Stimulated activated CD8-positive, alpha-beta memory T cell treated with anti-CD3 and anti-CD28 coated beads, Interleukin-4, amount 100 ng/mL, for 24 hours (primary cell): ENCODE measurements around the gene PP2D1.
A peak's percentile ranks its signal among the peaks of the same experiment; 100 is the strongest.
"Not testable (repeated sequence)": the region's sequence is repeated elsewhere in the genome, so short reads cannot be mapped to it uniquely, and the experiment has no call there.

ENCODE experiments used
- DNase-seq: peaks from one replicate; pipeline ENCODE4 v3.0.0-alpha.2; 2020; ENCODE audit warnings: low read depth

Gene PP2D1

DNA sequence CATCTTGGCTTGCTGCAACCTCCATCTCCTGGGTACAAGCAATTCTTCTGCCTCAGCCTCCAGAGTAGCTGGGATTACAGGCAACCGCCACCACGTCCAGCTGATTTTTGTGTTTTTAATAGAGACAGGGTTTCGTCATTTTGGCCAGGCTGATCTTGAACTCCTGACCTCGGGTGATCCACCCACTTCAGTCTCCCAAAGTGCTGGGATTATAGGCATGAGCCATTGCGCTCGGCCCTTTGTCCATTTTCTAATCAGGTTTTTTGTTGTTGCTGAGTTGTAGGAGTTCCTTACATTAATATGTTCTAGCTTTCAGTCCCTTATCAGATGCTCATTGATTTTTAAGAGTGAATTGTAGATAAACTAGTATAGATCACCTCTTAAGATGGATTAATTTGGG is 44.9 kb downstream of the PP2D1 start:
- no peak for DNase-seq

DNA sequence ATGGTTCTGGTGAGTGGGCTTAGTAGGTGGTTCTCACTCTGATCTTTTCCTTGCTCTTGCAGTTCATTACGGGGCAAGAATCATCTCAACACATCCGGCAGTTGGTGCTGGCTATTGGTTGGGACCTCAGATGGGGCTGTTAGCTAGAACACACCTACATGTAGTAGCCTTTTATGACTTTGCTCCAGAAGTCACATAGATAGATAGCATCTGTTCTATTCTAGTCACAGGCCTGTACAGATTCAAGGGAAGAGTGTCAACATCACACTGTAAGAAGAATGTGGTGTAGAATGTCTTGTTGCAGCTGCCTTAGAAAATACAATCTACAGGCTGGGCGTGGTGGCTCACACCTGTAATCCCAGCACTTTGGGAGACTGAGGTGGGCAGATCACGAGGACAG is 50.1 kb downstream of the PP2D1 start:
- DNase-seq = no peak

DNA sequence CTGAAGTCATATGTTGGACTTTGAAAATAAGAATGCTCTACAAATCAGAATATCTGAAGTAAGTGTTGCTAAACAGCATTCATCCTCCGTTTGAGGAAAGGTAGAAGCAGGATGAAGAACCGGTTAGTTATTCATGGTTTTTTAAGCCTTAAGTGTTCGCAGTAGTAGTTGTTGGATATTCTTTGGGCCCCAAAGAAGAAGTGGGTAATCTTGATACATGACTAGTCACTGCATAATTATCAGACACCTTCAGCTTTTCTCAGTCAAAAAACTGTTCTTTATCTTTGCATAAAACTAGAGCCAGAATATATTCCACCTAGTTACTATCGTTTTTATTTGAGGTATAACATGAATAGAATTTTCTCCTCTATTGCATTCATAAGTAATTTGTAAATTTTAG is 51.4 kb downstream of the PP2D1 start:
- DNase-seq = no peak

DNA sequence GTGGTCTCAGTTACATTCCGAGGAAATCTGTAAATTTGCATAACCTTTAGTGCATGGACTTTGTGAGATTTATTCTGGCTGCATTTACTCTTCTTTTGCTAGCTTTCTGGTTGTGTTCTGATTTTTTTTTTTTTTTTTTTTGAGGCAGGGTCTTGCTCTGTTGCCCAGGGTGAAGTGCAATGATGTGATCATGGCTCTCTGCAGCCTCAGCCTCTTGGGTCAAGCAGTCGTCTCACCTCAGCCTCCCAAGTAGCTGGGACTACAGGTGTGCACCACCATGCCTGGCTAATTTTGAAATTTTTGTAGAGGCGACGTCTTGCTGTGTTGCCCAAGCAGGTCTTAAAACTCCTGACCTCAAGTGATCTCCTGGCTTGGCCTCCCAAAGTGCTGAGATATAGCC is 52.6 kb downstream of the PP2D1 start:
- no peak for DNase-seq

DNA sequence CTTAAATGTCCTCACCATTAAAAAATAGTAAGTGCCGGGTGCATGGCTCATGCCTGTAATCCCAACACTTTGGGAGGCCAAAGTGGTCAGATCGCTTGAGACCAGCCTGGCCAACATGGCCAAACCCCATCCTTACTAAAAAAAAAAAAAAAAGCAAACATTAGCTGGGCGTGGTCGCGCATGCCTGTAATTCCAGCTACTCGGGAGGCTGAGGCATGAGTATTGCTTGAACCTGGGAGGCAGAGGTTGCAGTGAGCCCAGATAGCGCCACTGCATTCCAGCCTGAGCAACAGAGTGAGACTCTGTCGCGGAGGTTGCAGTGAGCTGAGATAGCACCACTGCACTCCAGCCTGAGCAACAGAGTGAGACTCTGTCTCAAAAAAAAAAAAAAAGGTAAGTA is 54.7 kb downstream of the PP2D1 start:
- DNase-seq = not testable (repeated sequence)

DNA sequence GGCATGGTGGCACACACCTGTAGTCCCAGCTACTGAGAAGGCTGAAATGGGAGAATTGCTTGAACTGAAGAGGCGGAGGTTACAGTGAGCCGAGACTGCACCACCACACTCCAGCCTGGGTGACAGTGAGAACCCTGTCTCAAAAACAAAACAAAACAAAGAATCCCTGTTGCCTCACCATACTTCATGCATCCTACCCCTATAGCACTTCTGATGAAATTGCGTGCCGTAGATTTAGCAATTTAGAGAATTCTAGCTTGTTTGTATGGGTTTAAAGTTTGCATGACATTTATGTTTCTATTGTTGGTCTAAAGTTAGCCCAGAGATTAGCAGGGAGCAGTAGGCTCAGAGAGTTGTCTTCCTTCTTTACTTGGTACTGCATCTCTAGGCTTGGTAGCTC is 57.4 kb downstream of the PP2D1 start:
- DNase-seq = no peak

DNA sequence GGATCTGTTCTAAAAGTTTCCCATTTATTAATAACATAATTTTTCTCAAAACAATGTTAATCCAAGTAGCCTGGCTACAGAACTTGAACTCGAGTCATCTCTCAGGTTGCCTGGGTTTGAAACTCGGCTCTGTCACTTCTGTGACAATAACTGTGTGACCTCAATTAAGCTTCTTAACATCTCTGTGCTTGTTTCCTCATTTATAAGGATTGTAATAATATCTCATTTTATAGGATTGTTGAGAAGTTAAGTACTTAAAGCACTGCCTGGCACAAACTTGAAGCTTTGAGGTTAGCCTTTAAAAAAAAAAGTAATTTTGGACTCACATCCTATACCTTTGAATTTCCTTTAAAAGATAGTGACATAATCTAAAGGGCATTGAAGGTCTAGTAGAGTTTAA is 61.7 kb downstream of the PP2D1 start:
- no peak for DNase-seq

DNA sequence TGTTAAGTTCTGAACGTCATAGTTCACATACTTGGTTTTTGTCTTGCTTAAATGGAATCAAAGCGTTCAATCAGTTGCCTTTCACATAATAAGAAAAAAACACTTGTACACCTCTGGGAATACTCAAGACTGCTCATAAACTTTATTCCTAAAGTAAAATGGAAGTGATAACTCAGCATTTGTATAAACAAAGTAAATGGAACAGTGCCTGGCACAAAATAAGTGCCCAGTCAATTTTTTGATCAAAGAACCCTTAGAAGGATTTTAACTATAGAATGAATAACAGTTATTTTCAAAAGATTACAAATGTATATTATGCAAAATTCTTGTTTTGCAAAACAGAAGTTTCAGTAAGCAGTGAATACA is 63.9 kb downstream of the PP2D1 start:
- no peak for DNase-seq

DNA sequence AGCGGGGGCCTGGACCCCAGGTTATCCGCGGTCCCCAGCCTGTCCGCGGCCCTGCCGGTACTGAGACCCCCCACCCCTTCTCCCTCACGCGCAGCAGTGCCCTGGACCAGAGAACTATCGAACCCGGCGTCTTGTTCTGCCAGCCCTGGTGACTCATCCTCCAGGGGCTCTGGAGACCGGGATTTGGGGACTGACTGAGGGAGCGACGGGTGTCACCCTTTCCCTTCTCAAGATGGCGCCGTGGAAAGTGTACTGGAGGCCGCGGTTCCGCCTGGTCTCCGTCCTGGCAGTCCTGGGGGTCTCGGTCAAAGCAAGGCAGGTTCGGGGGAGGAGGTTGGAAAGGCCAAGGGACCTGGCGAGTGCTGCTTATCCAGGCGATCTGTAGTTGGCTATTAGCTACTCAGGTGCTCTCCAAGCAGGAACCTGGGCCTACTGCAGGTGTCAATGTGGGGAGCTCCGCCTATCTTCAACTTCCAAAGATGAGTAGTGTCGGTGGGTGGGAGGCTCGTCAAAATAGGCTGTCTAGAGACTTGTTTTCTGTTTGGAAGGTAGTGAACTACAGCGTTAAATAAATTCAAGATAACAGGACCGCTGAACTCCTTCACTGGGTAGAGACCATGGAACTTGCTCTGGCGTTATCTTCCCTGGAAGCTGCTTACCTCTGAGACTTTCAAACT is 64.4 kb downstream of the PP2D1 start:
- no peak for DNase-seq

DNA sequence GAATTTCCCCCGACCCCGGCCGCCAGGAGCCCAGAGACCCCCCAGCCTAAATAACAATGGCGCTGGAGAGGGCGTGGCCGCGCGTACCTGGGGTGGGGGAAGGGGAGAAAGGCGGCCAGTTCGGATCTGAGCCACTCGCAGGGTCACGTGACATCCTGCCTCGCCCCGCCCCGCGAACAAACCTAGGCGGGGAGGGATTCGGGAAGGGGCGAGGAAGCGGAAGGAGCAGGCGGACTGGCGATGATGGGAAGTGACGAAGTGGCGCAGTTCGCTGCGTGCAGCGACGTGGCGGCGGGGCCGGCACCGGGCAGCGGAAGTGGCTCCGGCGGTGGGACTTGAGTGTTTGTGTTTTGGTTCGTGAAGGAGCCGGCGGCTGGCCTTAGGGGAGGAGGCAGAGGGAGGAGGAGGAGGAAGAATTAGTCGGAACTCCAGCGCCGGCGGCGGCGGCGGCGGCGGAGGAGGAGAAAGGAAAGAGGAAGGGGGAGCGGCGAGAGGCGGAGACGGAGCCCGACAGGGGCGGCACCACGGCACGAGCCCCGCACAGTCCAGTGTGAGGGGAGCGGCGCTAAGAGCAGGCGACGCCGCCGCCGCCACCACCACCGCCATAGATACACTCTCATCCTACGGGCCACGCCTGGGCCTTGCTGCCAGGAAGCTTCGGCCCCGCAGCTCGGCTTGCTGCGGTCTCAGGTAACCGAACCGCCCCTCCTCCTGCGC is 65.1 kb downstream of the PP2D1 start, which contains the start of gene RAB5A:
TSS of gene RAB5A (plus strand) at position 266 of the 717 bp plus-strand sequence. CDS start 3,802 bp downstream, outside the sequence.
- DNase-seq = peak; percentile 96

DNA sequence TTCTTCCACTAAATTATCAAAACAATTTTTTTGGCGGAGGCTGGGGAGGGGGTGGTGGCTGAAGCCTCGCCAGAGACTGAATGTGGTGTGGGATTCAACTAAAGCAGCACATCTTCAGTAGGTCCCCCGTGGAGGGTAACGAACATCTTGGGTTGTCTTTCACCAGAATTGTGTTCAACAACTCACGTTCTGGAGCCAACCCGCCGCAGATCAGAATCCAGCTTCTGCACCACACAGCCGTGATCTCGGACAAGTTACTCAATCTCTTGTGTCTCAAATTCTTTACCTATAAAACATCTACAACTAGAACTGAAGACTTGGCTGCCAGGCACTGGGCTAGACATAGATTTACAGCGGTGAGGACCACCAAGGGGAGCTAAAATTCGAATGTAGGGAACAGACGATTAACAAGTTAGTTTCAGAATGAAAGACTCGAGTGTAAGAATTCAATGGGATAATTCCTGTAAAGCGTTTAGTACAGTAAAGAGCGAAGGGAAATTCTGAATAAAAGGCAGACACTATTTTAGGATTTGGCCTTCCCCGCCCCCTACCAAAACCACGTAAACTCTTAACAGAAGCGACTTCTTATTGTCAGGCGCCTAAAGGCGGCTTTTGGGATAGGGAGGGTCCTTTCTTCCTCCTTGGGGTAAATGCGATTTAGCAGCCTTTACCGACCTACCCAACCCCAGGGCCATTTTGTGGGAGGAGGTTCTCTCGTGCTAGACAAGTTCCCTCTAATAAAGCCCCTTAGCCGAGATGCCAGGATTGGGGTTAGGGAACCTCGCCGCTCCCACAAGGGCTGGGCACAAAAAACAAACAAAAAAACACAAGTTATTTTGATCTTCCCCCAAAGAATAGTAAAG is 65.9 kb downstream of the PP2D1 start:
- DNase-seq = no peak

DNA sequence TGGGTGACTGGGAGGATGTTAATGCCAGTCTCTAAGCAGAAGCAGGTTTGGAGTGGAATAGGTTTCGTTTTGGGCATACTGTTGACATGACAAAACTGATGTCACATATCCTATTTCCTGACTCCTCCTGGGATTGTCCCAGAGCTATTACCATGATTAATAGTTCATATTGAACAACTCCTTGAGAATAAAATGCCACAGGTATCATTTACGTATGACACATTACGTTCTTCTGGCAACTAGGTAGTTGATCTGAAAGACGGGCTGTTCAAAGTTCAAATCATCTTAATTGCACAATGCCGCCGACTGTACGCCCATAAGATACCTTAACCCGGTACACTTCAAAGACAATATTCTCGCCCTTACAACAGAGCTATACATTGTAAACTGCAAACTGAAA is 66.5 kb downstream of the PP2D1 start:
- no peak for DNase-seq

DNA sequence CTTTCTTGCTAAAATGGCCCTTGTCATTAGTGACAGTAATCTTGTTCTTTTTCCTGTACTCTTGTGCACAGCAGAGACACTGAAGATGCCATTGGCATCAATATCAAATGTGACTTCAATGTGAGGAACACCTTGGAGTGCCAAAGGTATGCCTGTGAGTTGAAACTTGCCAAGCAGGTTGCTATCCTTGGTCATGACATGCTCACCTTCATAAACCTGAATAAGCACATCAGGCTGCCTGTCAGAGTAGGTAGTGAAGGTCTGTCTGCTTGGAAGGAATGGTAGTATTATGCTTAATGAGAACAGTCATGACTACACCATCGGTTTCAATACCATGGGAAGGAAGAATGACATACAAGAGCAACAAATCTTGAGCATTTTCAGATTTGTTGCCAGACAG is 71.4 kb downstream of the PP2D1 start:
- DNase-seq = no peak

DNA sequence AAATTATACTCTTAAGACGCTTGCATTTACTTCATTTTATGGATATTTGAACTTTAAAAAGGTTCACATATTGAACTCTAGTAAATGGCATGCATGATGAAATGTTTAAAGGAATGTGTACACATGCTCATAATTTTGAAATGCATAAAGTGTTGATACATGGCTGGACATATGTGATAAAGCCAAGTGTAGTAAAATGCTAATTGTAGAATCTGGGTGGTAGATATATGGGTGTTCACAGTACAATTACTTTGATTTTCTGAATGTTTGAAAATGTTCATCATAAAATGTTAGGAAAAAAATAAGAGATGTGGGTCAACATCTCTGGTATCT is 73.8 kb downstream of the PP2D1 start:
- DNase-seq = no peak

DNA sequence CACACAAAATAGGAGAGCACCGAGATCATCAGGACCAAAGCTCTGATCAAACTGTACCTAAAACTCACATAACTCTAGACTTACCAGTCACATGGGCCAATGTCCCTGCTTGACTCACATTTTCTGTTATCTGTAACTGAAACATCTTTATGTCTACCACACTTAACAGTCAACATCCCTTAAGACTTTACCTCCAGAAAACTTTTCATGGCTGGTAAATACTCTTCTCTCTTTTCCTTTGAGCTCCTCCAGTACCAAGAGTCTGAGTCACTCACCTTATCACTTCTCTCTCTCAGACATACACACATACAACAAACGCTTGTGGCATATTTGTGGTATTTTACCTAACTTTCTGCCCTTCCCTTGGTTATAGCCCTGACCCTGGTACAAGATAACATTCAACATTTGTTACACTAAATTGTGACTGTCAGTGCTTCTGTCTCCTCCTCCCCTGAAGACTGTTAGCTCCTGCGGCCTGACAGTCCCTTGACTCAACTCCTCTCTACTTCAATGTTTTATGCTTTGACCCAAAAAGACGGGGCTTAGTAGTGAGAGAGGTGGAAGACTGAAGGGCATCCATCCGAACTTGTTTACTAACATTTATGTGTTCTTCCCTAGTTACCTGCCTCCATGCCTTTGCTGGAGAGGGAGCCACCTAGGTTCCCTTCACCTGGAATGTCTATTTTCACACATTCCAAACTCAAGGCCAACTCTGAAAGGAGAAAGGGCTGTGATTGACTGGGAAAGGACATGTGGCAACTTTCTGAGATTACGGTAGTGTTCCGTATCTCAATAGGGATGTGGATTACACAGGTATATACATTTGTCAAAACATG is 74.4 kb downstream of the PP2D1 start:
- DNase-seq = no peak
